HG03442 (cell line): ENCODE data around the gene TMOD2.
"Not testable (repeated sequence)": the region's sequence is repeated elsewhere in the genome, so short reads cannot be mapped to it uniquely, and the experiment has no call there.

Experiments used
- ATAC-seq: cut with Tn5 transposase; IDR thresholded peaks from one replicate; pipeline ENCODE4 v1.9.1; 2021; ENCODE audit warnings: mild to moderate bottlenecking, moderate library complexity; ENCODE audit not compliant: unreplicated experiment

The TMOD2 gene

DNA sequence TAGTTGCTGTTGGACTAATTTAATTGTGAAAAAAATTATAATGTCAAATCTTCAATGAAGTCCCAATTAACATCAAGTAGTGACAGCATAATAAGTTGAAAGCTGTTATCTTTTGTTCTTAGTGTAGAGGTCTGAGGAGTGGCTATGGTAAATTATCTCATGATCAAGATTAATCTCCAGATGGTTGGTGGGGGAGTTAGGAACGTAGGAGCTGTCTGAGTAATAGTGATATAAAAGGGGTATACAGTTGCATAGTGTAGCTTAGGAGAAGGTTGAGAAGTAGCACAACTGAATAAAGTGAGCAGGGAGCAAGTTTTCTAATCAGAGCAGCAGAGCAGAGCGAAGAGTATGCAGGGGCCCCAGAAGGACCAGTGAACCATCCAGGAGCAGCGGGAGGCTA, 19.5 kb downstream of the TMOD2 start:
- no peak for ATAC-seq

- ATAC-seq: no peak
Measured at GRCh38 chr15:51771773-51772172, 20.4 kb downstream of the TMOD2 start.

DNA sequence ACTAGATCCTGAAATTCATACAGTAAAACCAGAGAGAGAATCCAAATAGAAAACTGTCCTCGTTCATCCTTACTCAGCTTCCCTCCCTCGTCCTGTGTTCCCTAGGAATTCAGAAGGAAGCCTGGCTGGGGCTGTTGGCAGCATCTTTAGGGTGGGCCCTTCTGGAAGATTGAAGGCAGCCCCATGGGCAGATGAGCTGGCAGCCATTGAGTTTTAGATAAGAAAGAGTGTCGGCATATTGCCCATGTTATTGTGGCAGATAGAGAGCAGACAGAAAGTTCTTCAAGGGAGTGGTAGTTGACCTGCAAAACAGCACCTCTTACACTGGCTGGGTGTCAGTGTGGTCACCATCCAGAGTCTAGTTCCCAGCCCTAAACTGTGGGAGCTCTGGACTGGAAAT, 23.5 kb downstream of the TMOD2 start:
- no peak for ATAC-seq

- peak; percentile 45 for ATAC-seq
Measured at GRCh38 chr15:51775967-51776816, 24.8 kb downstream of the TMOD2 start.

GRCh38 chr15:51776952-51777569, 25.7 kb downstream of the TMOD2 start:
- ATAC-seq: no peak

- no peak for ATAC-seq
Measured at GRCh38 chr15:51780636-51781035, 29.2 kb downstream of the TMOD2 start.

DNA sequence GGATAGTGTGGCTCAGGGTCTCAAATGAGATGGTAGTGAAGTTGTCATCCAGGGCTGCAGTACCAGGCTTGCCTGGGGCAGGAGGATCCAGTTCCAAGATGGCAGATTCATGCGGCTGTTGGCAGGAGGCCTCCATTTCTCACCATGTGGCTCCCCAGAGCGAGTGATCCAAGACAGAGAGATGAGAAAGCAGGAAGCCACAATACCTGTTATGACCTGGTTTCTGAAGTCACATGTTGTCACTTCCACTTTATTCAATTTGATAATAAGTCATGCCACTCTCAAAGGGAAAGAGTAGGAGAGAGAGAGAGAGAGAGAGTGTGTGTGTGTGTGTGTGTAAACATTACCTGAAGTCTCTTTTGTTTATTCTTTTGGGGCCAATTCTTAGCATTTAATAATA, 30.1 kb downstream of the TMOD2 start:
- ATAC-seq: no peak

DNA sequence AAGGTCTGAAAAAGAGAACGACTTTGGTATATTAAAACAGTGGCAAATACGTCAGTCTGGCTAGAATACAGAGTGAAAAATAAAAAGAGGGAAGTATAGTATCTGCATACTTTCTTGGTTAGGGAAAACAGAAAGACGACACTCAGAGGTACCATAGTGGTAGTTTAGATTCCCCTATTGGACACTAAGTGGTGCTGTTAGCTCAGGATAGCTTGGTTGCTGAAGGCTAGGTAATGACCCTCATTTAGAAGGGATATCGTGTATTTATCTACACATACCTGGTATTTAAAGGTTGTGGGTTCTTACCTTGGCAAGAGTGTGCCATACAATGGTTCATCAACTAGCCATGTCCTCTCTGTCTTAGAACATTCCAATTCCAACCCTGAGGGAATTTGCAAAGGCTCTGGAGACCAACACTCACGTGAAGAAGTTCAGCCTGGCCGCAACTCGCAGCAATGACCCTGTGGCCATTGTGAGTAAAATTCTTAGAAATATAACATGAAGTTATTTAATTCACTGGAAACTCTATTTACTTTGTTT, 31.0 kb downstream of the TMOD2 start:
- no peak for ATAC-seq

- no peak for ATAC-seq
Measured at GRCh38 chr15:51783967-51784366, 32.6 kb downstream of the TMOD2 start.

- ATAC-seq: not testable (repeated sequence)
Measured at GRCh38 chr15:51787130-51787529, 35.7 kb downstream of the TMOD2 start.

- not testable (repeated sequence) for ATAC-seq
Measured at GRCh38 chr15:51792474-51792873, 41.1 kb downstream of the TMOD2 start.

DNA sequence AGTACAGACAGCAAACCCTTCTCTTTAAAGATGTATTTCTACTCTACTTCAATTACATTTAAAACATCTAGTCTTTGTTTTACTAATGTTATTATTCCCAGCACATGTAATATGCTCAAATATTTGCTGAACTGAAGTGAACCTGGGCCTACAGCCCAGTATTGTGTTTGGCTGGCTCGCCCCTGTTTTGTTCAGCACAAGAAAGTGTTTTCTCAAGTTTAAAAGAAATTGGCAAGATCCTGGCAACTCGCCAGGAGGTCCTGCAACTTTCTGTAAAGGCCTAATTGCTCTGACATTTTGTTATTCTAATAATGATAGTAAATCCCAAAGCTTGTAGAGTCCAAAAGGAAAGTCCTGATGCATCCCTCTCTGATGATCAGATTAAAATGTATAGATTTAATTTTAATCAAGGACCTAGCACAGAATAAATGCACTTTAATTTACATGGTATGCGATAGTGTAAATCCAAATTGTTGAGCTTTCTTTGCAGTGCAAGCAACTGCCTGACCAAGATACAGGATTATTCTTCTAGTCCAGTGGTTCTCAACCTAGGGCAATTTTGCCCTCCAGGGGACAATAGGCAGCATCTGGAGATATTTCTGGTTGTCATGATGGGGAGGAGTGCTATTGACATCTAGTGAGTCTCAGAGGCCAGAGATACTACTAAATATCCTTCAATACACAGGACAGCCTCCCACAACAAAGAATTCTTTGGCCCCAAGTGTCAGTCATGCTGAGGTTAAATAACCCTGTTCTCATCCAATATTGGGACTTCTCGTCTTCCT, 42.3 kb downstream of the TMOD2 start:
- no peak for ATAC-seq

GRCh38 chr15:51796847-51797401, 45.5 kb downstream of the TMOD2 start:
- no peak for ATAC-seq

DNA sequence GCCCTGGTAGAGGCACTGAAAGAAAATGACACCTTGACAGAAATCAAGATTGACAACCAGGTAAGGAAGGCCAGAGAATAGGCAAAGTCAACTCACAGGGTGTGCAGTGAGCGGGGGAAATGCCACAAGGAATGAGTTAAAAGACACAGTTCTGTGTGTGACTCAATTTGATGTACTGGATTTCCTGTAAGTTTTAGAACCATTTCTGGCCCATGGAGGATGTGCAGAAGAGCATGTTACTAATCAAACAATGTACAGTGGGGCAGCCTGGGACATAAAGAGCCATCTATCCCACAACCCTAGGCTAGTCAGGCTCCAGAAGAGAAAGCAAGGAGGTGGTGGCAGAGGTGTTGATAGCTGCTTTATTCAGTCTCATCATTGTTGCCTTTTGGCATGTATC, 46.9 kb downstream of the TMOD2 start:
- no peak for ATAC-seq

GRCh38 chr15:51799282-51800252, 48.2 kb downstream of the TMOD2 start:
- ATAC-seq: no peak

DNA sequence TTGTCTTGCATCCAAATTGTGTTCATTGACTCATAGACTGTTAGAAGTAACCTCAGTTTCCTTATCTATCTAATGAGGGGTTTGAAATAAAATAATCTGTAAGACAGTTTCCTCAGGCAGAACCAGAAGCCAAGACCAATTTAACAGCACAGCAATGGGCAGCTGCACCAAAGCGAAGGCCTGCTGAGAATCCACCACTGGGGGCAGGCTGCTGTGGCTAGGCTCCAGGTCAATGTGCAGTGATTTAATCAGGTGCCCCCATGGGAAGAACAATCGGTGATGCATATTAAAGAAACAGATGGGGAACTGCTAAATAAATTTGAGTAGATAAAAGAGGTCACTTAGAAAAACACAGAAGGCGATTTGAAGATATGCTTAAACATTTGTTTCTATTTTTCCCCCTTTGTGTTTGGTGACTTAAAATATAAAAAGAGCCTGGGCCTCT, 50.0 kb downstream of the TMOD2 start:
- no peak for ATAC-seq

- ATAC-seq: no peak
Measured at GRCh38 chr15:51802593-51802992, 51.2 kb downstream of the TMOD2 start.

DNA sequence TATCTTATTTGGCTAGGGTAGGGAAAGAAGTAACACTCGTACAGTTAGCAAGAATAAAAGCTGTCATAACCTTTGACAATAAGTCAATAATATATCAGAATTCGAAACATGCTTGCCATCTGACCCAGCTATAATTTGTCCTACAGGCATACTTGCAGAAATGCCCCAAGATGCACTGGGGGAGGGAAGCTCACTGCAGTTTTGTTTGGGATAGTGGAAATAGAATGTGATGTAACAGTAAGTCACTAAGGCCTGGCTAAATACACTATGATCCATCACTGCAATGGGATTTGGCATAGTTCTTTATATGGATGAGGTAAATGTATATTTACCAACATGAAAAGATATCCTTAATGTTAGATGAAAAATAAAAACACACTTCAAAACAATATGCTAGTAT, 52.6 kb downstream of the TMOD2 start:
- no peak for ATAC-seq

- ATAC-seq: no peak
Measured at GRCh38 chr15:51806123-51806522, 54.7 kb downstream of the TMOD2 start.

GRCh38 chr15:51809457-51809856, 58.1 kb downstream of the TMOD2 start:
- no peak for ATAC-seq
